HepG2 (cell line): ENCODE data around the gene ANKAR. TPM values are rescaled to one million over a fixed set of nuclear protein-coding genes. Genes with fewer than 3 reads are reported as not detected.

Experiments
- AHR ChIP-seq: IDR thresholded peaks from 2 replicates; pipeline ENCODE4 v1.6.1; 2018; ENCODE audit warnings: missing genetic modification reagents, missing compliant biosample characterization
- CHD2 ChIP-seq: IDR thresholded peaks from 2 replicates; pipeline ENCODE4 v1.6.1; 2011; ENCODE audit warnings: low read depth, low read length, improper control_type of control experiment
- HCFC1 ChIP-seq: fragments of 150-350 bp; IDR thresholded peaks from 2 replicates; pipeline ENCODE4 v1.6.1; 2014; ENCODE audit warnings: low read depth, low read length
- HMGA1 ChIP-seq: sonication (generic); formaldehyde crosslinking; conservative IDR thresholded peaks from 2 replicates; pipeline ENCODE4 v1.4.0; 2020; ENCODE audit warnings: missing genetic modification reagents
- LRRFIP1 ChIP-seq: sonication (generic); formaldehyde crosslinking; conservative IDR thresholded peaks from 2 replicates; pipeline ENCODE4 v1.4.0; 2020; ENCODE audit warnings: missing genetic modification reagents
- MYPOP ChIP-seq: sonication (generic); formaldehyde crosslinking; IDR thresholded peaks from 2 replicates; pipeline ENCODE4 v1.8.1; 2023; ENCODE audit warnings: mild to moderate bottlenecking, moderate library complexity, missing genetic modification reagents
- PITX1 ChIP-seq: sonication (generic); formaldehyde crosslinking; IDR thresholded peaks from 2 replicates; pipeline ENCODE4 v1.5.1; 2020; ENCODE audit warnings: mild to moderate bottlenecking, missing genetic modification reagents
- RNF219 ChIP-seq: sonication (generic); formaldehyde crosslinking; IDR thresholded peaks from 2 replicates; pipeline ENCODE4 v1.5.0; 2020; ENCODE audit warnings: mild to moderate bottlenecking, missing genetic modification reagents
- TEAD2 ChIP-seq: sonication (generic); formaldehyde crosslinking; IDR thresholded peaks from 2 replicates; pipeline ENCODE4 v1.9.0; 2021; ENCODE audit warnings: missing genetic modification reagents
- TRIM24 ChIP-seq: sonication (generic); formaldehyde crosslinking; IDR thresholded peaks from 2 replicates; pipeline ENCODE4 v1.8.0; 2022; ENCODE audit warnings: mild to moderate bottlenecking, missing genetic modification reagents
- U2AF1 ChIP-seq: fragments of 200-400 bp; formaldehyde crosslinking; optimal IDR thresholded peaks from 2 replicates; pipeline ENCODE3; 2017; ENCODE audit warnings: mild to moderate bottlenecking, low read depth, low read length
- ZNF180 ChIP-seq: sonication (generic); formaldehyde crosslinking; IDR thresholded peaks from 2 replicates; pipeline ENCODE4 v1.4.0; 2020; ENCODE audit warnings: low read depth, missing genetic modification reagents, borderline replicate concordance
- ZNF644 ChIP-seq: IDR thresholded peaks from 2 replicates; pipeline ENCODE4 v1.6.1; 2016; ENCODE audit warnings: low read depth
- ZNF670 ChIP-seq: sonication (generic); formaldehyde crosslinking; IDR thresholded peaks from 2 replicates; pipeline ENCODE4 v1.8.0; 2022; ENCODE audit warnings: mild to moderate bottlenecking, missing genetic modification reagents, borderline replicate concordance
- ZZZ3 ChIP-seq: sonication (generic); formaldehyde crosslinking; IDR thresholded peaks from 2 replicates; pipeline ENCODE4 v1.4.0; 2020; ENCODE audit warnings: missing genetic modification reagents, mild to moderate bottlenecking, borderline replicate concordance
- polyA plus RNA-seq, 8 experiments: library from polyadenylated mRNA; depleted of rRNA in 3 of 8; stranded (reverse) in 7 of 8; unstranded in 1 of 8; fragments of >200 nt; fragmentation: Illumina TruSeq in 4 of 8; extraction: Trizol in 4 of 8; gene quantifications; 2 replicates each; pipeline versions ENCODE4 v1.2.1 to v1.2.3, GENCODE V29; 2011 to 2016; ENCODE audit warnings: low read depth in 4 of 8, missing spikeins in 1 of 8, mixed read lengths in 1 of 8; ENCODE audit not compliant: insufficient read depth in 1 of 8
- total RNA-seq, 5 experiments: library from RNA; depleted of rRNA; stranded (reverse); fragments of >200 nt; fragmentation: Illumina TruSeq; extraction: Trizol; gene quantifications; 2 replicates each; pipeline ENCODE4 v1.2.3, GENCODE V29; 2016; ENCODE audit warnings: low read depth in 1 of 5
- TF ChIP-seq, protein P1 (sequence below): sonication (generic); formaldehyde crosslinking; IDR thresholded peaks from 2 replicates; pipeline ENCODE4 v1.8.0; 2022; ENCODE audit warnings: missing genetic modification reagents, mild to moderate bottlenecking, moderate library complexity, borderline replicate concordance

Gene ANKAR
- total and polyA plus RNA-seq, 2 of the 13 experiments (the other 11 are each of a cell fraction or from before 2014, with no cell fraction given) = 3.6 to 5.0 TPM

DNA sequence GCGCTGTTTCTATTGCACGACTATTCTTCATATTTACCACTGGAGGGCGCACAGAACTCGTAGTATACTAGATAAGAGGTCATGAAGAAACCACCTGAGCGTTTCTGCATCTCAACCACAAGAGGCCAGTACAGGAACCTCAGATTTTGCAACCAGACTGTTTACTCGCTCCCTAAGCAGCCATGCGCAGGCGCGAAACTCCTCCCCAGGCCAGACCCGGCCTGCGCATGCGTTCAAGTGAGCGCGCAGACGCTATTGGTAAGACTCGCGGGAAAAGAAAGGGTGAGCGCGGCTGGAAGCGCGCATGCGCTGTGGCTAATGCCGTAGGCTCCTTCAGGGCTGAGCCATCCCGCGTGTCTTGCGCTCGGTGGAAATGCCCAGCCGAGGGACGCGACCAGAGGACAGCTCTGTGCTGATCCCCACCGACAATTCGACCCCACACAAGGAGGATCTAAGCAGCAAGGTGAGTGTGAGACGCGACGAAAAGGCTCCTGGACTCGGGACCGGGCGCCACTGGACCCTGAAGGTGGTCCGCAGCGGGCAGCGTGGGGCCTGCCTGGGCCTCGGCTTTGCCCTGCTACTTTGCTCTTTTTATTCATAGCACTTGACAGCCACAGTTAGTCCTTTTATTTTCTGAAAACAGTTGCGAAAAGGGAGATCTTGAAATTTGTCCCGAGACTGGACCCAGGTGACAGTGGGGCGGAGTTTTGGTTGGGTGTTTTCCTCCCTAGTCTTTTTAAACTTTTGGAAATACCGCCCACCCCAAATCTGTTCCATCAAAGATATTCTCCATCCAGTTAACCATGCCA lies 13.1 kb upstream of the ANKAR start, which contains the start of gene ASNSD1 (continued):
- TF ChIP-seq LRRFIP1 (no peak; the same call in 1 of the 2 replicates), HCFC1 (0 out of 2 replicates have a peak, but pooled peaks have one; percentile 21), RNF219 (CRISPR knock-in tag) (no peak), ZNF644 (CRISPR knock-in tag) (no peak), PITX1 (CRISPR knock-in tag) (peak; percentile 88), U2AF1 (peak; percentile 78), ZZZ3 (CRISPR knock-in tag) (peak; percentile 84; the same call in 1 of the 2 replicates), ZNF670 (CRISPR knock-in tag) (no peak; the same call in 1 of the 2 replicates), TRIM24 (no peak), CHD2 (peak; percentile 95), ZNF180 (no peak), TEAD2 (CRISPR knock-in tag) (no peak), MYPOP (CRISPR knock-in tag) (peak; percentile 84; the same call in 1 of the 2 replicates), AHR (CRISPR knock-in tag) (peak; percentile 96; the same call in 1 of the 2 replicates), HMGA1 (CRISPR knock-in tag) (no peak)
- TF ChIP-seq, protein P1, sequence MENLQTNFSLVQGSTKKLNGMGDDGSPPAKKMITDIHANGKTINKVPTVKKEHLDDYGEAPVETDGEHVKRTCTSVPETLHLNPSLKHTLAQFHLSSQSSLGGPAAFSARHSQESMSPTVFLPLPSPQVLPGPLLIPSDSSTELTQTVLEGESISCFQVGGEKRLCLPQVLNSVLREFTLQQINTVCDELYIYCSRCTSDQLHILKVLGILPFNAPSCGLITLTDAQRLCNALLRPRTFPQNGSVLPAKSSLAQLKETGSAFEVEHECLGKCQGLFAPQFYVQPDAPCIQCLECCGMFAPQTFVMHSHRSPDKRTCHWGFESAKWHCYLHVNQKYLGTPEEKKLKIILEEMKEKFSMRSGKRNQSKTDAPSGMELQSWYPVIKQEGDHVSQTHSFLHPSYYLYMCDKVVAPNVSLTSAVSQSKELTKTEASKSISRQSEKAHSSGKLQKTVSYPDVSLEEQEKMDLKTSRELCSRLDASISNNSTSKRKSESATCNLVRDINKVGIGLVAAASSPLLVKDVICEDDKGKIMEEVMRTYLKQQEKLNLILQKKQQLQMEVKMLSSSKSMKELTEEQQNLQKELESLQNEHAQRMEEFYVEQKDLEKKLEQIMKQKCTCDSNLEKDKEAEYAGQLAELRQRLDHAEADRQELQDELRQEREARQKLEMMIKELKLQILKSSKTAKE = no peak
